NOMO-1 (cell line): ENCODE results near the gene ABCB7.
"Not testable (repeated sequence)": the region's sequence is repeated elsewhere in the genome, so short reads cannot be mapped to it uniquely, and the experiment has no call there.

Experiments used
- DNase-seq, 2 experiments: peaks; one replicate each; lab custom pipeline; 2025; ENCODE audit not compliant: unreplicated experiment in 2 of 2; lab: John Stamatoyannopoulos, UW

The ABCB7 gene

DNA sequence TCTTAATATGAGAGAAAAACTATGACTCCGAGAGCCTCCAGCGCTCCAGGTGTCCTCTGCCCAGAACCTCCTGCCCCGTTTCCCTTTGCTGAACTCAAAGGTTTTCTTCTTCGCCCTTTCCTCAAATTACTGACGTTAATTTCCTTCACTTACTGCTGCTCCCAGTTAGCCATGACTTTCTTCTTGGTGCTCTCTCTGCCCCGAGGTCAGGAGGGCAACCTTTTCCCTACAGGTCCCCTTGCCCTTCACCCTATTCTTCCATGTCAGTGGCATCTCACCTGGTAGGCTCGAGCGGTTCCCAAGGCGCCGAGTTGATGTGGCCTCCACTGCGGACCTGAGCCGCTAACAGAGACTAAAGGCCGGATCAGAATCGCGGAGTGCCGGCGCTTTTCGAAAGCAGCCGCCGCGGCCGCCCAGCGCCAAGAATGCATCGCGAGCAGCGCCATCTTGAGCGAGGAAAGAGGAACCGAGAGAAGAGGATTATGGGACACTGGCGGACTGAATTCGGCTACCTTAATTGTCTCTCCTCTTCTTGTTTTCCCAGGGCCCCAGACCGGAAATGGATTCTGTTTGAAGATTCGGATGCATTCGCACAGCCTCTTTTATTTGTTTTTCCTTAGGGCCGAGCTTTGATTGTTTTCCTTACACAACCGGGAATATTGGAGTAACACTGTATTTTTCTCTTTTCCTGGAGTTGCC is at the start of gene ABCB7:
Gene ABCB7, minus strand, starts transcription at position 457 of the 699 bp plus-strand sequence. Its CDS starts 11 bp downstream, at position 446.
- DNase-seq, result peak; percentile 40 to 51

DNA sequence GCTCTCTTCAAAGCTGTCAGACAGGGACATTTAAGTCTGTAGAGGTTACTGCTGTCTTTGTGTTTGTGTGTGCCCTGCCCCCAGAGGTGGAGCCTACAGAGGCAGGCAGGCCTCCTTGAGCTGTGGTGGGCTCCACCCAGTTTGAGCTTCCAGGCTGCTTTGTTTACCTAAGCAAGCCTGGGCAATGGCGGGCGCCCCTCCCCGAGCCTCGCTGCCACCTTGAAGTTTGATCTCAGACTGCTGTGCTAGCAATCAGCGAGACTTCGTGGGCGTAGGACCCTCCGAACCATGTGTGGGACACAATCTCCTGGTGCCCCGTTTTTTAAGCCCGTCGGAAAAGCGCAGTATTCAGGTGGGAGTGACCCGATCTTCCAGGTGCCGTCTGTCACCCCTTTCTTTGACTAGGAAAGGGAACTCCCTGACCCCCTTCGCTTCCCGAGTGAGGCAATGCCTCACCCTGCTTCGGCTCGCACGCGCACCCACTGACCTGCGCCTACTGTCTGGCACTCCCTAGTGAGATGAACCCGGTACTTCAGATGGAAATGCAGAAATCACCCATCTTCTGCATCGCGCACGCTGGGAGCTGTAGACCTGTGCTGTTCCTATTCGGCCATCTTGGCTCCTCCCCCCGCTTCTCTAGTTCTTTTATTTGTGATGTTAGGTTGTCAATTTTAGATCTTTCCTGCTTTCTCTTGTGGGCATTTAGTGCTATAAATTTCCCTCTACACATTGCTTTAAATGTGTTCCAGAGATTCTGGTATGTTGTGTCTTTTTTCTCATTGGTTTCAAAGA is 32.5 kb upstream of the ABCB7 start:
- DNase-seq, result not testable (repeated sequence)

DNA sequence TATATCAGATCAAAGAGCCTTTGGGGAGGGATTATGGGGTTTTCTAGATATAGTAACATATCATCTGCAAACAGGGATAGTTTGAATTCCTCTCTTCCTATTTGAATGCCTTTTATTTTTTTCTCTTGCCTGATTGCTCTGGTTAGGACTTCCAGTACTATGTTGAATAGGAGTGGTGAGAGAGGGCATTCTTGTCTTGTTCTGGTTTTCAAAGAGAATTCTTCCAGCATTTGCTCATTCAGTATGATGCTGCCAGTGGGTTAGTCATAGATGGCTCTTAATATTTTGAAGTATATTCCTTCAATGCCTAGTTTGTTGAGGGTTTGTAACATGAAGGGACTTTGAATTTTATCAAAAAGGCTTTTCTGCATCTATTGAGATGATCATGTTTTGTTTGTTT is 25.6 kb upstream of the ABCB7 start:
- no peak for DNase-seq

DNA sequence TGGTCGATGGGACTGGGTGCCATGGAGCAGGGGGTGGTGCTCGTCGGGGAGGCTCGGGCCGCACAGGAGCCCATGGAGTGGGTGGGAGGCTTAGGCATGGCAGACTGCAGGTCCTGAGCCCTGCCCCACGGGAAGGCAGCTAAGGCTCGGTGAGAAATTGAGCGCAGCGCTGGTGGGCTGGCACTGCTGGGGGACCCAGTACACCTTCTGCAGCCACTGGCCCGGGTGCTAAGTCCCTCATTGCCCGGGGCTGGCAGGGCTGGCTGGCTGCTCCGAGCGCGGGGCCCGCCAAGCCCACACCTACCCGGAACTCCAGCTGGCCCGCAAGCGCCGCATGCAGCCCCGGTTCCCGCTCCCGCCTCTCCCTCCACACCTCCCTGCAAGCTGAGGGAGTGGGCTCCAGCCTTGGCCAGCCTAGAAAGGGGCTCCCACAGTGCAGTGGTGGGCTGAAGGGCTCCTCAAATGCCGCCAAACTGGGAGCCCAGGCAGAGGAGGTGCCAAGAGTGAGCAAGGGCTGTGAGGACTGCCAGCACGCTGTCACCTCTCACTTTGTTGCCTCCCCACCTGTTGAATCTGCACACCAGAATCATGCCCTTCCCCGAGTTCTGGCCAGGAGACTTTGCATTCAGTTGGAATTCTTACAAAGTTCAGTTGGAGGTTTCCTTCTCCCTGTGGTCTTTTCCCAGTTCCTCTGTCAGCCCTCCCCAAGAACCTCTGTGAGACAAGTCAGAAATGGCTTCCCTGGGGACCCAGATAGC is 23.6 kb upstream of the ABCB7 start:
- not testable (repeated sequence) for DNase-seq

DNA sequence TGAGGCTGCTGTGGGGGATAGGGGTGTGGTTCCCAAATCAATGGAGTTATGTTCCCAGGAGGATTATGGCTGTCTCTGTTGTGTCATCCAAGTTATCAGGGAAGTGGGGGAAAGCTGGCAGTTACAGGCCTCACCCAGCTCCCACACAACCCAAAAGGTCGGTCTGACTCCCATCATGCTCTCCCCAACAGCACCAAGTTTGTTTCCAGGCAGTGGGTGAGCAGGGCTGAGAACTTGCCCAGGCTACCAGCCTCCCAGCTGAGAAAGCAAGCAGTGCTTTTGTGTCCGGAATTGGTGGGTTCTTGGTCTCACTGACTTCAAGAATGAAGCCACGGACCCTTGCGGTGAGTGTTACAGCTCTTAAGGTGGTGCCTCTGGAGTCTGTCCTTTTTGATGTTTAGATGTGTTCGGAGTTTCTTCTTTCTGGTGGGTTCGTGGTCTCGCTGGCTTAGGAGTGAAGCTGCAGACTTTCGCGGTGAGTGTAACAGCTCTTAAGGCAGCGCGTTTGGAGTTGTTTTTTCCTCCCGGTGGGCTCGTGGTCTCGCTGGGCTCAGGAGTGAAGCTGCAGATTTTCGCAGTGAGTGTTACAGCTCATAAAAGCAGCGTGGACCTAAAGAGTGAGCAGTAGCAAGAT is 16.3 kb upstream of the ABCB7 start:
- not testable (repeated sequence) for DNase-seq

DNA sequence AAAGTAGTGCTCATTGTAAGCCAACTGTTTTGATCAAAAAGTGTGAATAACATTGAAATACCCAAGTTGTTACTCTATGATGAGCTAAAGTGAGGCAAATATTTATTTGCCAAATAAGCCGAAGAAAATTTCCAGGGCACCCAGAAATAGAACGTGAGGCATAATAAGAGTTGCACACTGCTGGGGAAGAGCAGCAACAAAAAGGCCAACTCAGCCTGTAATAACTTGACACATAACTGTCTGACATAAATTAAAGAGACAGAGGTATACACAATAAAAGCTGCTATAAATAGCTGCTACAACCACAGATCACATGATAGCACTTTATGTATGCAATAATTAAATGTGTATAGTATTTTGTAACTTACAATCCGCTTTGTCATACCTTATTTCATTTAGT is 2.0 kb upstream of the ABCB7 start:
- peak in 1 of 2 experiments; percentile 55 for DNase-seq

DNA sequence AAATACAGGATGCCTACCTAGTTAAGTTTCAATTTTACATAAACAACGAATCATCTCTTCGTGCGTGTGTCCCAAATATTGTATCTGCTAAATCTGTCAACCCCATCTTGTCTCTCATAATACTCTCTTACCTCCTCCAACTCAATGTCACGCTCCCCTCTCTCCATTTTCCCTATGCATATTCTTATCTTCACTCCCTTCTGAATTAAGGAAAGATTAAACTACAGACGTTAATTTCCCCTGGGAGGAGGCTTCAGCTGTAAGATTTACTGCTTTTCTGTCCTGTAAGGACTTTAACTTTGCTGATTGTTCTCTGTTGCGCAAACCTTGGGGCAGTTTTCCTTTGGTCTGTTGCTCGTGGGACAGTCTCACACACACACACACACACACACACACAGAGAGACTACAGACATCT is 455 bp upstream of the ABCB7 start:
- DNase-seq, result peak; percentile 34 to 36

DNA sequence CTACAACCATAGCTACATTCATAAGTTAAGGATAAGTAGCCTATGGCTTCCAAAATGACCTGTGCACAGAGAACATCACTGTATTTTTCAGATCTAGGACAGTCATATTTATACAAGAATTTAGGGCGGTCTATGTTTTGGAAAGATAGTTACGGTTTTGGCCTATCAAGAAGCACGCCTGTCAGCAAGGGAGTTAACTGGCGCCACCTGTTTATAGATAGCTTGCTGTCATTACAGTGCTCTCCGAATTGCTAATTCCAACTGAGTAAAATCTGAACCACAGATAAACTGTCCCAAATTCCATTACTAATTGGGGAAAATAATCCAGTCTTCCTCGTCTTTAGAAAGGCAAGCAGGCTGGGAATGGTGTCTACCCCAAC is 646 bp downstream of the ABCB7 start:
- no peak for DNase-seq

DNA sequence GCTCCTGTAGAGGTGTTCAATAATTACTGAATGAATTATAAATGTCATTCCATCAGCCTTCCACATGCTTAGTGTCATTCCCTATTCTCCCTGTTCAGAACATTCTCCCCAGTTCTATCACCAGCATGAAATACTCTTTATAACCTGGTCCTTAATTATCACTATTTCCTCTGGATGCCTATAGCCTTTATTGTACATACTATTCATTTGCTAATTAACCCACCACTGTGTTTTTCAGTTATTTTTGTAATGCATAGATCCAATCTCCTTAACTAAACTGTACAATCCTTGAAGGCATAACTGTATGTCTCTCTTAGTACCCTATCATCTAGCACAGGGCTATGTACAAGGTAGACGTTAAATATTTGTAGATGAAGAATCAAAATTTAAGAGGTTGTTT is 1.2 kb downstream of the ABCB7 start:
- no peak for DNase-seq

DNA sequence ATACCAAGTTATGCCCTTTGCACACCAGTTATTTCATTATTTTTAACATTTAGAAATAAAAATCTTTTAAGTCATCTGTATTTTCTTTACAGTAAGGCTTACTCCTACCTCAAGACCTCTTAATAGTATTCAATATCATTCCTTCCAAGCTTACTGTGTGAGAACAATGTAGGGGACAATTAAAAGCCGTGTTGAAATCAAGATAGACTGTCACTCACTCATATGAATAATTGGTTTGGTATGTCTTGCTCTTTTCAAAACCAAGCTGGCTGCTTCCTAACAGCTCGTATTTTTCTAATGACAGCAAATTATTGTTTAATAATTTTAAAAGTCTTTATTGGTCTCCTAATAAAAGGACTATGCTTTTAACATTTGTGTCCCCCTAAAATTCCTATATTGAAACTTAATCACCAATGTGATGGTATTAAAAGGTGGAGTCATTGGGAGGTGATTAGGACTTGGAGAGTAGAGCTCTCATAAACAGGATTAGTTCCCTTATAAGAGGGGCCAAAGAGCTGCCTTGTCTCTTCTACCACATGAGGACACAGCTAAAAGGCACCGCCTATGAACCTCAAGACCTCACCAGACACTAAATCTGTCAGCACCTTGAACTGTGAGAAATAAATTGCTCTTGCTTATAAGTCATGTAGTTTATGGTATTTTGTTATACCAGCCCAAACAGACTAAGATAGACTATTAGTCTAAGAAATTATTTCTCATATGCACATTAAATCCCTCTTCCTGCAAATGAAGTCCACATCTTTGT is 4.1 kb downstream of the ABCB7 start:
- DNase-seq, result no peak

DNA sequence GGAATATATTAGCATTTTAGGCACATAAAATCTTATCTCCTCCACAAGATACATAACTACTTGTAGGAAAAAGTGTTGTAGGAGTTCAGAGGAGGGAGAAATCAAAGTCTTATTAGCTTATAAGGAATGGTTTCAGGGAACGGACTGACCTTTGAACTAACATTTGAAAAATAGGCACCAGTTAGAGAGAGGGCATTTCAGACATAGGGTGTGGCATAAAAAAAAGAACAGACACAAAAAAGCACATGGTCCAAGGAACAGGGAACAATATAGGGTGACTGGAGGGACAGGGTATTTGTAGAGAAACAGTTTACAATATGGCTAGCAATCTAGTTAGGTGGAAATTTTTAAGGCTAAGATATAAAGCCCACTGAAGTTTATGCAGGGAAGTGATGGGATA is 6.4 kb downstream of the ABCB7 start:
- DNase-seq, result no peak

DNA sequence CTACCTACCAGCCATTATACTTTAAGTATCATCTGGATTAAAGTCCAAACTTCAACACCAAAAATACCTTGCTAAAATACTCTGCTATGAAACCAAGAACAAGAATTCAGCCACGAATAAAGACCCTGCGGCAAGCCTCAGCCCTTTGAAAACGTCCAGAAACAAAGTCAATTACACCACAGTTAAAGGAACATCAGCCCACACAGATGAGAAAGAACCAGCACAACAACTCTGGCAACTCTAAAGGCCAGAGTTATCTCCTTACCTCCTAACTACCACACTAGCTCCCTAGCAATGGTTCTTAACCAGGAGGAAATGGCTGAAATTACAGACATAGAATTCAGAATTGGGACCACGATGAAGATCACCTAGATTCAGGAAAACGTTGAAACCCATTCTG is 23.4 kb downstream of the ABCB7 start:
- DNase-seq, result no peak

DNA sequence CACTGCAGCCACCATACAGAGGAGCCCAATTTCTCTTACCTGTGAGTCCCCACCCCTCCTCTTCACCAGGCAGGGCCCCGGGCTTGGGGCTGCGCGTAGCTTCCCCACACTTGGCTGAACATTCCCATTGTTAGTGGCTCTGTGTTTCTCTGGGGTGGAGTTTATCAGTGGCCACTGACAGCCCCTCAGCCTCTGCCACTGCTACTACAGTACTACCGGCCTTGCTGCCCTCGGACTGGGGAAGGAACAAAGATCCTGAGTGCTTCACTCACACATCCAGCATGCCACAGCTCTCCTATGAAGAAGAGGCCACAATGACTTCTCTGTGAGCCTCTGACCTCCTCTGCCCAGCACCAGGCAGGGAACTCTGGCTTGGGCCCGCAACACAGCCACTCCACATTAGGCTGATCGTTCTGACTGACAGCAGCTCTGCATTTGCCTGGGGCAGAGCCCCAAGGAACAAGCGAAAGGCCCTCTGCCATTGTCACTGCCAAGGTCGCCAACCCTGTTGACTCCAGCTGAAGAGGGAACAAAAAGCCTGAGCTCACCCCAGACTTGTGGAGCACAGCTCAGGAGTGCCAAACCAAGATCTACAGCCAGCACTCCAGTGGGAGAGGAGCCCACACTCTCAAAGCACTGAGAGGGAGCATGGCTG is 24.0 kb downstream of the ABCB7 start:
- no peak for DNase-seq

DNA sequence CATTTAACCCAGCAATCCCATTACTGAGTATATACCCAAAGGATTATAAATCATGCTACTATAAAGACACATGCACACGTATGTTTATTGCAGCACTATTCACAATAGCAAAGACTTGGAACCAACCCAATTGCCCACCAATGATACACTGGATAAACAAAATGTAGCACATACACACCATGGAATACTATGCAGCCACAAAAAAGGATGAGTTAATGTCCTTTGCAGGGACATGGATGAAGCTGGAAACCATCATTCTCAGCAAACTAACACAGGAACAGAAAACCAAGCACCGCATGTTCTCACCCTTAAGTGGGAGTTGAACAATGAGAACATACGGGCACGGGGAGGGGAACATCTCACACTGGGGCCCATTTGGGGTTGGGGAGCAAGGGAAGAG is 27.0 kb downstream of the ABCB7 start:
- not testable (repeated sequence) for DNase-seq

DNA sequence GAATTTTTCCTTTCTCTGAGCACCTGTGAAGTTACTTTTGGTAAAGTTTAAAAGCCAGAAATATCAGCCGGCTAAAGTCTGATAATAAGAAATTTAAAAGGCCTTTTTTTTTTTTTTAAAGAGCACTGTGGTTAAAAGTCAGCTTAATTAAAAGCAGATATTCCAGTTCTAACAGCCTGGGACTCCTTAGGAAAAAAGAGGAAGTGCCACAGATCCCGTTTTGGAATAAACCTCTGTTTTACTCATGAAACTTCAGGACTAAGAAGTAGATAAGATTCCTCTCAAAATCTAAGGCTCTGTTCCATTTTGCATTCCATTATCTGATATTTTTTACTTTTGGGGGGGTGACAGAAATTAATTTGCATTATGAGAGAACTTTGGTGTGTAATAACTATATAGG is 37.8 kb downstream of the ABCB7 start:
- no peak for DNase-seq

DNA sequence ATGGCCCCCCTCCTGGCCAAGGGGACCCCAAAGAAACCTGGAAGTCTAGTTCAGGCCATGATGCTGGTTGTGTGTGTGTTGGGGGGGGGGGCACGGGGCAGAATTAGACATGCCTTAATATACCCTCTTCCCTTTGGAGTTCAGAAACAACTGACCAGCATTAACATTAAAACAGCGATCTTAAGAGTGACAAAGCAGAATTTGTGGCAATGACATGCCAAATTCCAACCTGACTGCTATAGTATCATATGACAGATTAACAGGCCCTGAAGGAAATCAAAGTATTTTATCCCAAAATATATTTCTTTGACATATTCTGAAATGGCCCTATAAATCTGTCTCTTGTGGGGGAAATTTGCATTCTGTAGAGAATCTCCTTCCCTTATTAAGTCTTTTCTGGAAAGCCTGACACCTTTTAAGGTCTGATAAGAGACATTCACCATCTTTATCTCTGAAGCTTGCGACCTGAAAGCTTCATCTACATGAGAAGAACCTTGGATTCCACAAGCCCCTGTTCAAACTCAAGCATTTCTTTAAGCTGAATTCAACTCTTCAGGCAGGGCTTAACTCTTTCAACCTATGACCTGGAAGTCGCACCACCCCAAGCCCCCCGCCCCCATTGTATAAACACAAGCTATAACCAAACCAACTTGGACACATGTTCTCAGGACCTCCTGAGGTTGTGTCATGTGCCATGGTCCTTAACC is 40.2 kb downstream of the ABCB7 start:
- no peak for DNase-seq

DNA sequence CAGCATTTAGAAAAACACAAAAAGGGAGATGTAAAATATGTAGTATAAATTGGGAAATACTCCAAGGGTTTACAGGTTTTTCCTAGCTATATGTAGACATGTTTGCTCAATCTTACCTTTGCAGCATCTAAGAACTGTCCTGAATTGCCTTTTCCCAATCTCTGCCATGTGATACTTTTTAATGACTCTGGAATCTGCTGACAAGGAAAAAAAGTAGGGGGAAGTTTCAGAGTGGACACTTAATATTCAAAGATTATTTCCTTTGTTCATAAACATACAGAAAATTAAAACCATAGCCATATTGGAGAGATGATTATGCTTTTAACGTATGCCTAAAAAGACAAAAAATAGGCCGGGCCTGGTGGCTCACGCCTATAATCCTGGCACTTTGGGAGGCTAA is 41.4 kb downstream of the ABCB7 start:
- no peak for DNase-seq

DNA sequence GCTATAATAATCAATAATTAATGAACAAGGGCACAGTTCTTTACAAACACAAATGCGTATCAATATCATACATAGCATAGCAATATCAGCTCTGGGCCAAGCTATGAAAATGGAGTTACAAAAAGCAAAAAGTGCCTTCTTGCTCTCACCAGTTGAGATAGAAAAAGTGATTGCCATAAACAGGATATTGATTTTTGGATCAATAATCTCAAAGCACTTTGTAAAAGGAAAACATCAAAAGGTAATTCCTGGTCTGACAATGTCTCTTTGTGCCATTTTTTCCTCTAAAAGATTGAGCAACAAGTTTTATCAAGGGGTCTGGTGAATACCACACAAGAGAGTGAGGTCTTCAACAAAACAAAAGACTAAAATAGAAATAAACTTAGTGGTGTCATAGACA is 42.4 kb downstream of the ABCB7 start:
- no peak for DNase-seq

DNA sequence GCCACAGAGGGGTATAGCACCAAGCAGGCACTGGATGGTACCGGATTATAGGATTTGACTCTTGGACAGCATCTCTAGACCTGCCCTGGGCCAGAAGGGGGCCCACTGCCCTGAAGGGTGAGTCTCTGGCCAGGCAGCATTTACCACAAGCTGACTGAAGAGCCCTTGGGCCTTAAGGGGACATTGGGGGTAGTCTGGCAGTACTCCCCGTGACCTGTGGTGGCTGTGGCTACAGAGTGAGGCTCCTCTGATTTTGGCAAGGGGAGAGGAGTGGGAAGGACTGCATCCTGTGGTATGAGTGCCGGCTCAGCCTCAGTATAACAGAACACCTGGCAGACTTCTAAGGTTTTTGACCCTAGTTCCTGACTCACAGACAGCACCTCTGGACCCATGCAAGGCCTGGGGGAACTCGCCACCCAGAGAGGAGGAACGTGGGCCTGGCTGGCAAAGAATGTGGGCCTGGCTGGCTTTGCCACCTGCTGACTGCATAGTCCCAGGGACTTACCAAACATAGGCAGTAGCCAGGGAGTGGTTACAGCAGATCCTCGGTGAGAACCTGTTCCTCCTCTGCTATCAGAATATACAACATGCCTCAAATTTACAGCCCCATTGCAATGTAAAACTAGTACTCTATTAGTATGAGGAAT is 48.1 kb downstream of the ABCB7 start:
- DNase-seq, result no peak
